Measurements from ENCODE around the gene CFAP65. TPM values are rescaled to one million over a fixed set of nuclear protein-coding genes. Genes with fewer than 3 reads are reported as not detected.

CFAP65 gene
- total and polyA plus RNA-seq, 9 of the 15 experiments (the other 6 are each of a cell fraction or from before 2014, with no cell fraction given) = not detected

DNA sequence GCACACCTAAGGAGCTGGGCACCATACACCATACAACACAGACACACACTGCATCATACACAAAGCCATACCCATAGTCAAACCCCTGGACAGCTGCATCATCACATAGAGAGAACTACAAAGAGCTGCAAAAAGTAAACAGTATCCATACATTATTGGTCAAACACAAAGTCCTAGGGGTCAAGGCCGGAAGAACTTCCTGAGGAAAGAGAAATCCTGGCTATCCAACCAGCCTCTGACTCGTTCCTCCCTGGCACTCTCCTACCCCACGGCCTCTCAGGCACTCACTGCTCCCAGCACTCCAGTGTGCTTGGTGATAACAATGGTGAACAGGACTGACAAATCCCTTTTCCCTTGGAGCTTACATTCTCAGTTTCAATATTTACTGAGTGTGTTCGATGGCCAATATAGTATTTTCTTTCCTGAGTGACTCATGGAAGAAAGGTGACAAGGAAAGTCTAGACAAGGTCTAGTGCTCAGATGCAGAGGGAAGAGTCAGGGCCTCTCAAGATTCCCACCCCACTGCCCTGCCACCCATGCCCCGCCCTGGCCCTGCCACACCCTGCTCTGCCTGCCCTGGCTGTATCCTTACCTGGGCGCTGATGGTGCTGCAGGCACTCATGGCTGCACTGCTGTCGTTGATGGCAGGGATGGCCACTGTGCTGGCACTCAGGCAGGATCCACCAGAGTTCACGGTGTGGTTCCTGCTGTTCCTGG lies 3.4 kb downstream of the CFAP65 start:
- BruUV-seq (replicated peaks) = no TSS peak
- Histone ChIP-seq H3K9me1 (ENCODE audit: control insufficient read depth, insufficient read depth, low read length) (no peaks in the 10 kb centered on the region), H3K36me3 (ENCODE audit: control insufficient read depth, insufficient read depth, low read length) (no peaks in the 10 kb centered on the region), H4K20me1 (replicated peaks; ENCODE audit: control insufficient read depth, insufficient read depth, low read length) (no peaks in the 10 kb centered on the region), H3K9me3 (replicated peaks; ENCODE audit: control insufficient read depth, insufficient read depth, low read depth, low read length) (no peaks in the 10 kb centered on the region), H3K9ac (ENCODE audit: insufficient read depth in 1 of 2, low read depth in 2 of 2, low read length in 2 of 2) (no peak overlapping the region), H3K79me2 (ENCODE audit: control insufficient read depth, insufficient read depth, low read length) (no peaks in the 10 kb centered on the region), H3K4me3 (no peak overlapping the region), H3K27ac (ENCODE audit: extremely low read depth, low read depth, low read length) (no peak overlapping the region), H3K27me3 (ENCODE audit: control insufficient read depth in 2 of 2, insufficient read depth in 2 of 2, low read length in 2 of 2) (peaks cover 3 to 31% of the 10 kb centered on the region in 2 experiments; a peak in 4 of 5 replicates), H3K4me2 (ENCODE audit: insufficient read depth, low read length) (no peak overlapping the region), H3K4me1 (replicated peaks in 1 of 2; ENCODE audit: control insufficient read depth in 2 of 2, insufficient read depth in 2 of 2, low read length in 2 of 2) (no peaks in the 10 kb centered on the region), H2AFZ (ENCODE audit: low read depth, low read length) (no peak overlapping the region)
- no peak for ATAC-seq
- intact Hi-C loops (cut with micrococcal nuclease) = no loop called here
- TF ChIP-seq HDGF (IDR thresholded peaks at IDR 0.05) (no peak), MTF1 (CRISPR knock-in tag; IDR thresholded peaks at IDR 0.05; ENCODE audit: borderline replicate concordance) (no peak), FOXK1 (CRISPR knock-in tag; IDR thresholded peaks at IDR 0.05; ENCODE audit: borderline replicate concordance) (no peak), ZNF586 (CRISPR knock-in tag; conservative IDR thresholded peaks at IDR 0.05) (no peak), SMAD4 (CRISPR knock-in tag; conservative IDR thresholded peaks at IDR 0.05) (no peak), ZNF561 (CRISPR knock-in tag; conservative IDR thresholded peaks at IDR 0.05) (no peak), ZNF444 (CRISPR knock-in tag; IDR thresholded peaks at IDR 0.05) (no peak), PHB (CRISPR knock-in tag; IDR thresholded peaks at IDR 0.05) (no peak), GATA2 (CRISPR knock-in tag; IDR thresholded peaks at IDR 0.05) (no peak), ZBTB17 (CRISPR knock-in tag; IDR thresholded peaks at IDR 0.05) (no peak)
- TF ChIP-seq, protein P1, sequence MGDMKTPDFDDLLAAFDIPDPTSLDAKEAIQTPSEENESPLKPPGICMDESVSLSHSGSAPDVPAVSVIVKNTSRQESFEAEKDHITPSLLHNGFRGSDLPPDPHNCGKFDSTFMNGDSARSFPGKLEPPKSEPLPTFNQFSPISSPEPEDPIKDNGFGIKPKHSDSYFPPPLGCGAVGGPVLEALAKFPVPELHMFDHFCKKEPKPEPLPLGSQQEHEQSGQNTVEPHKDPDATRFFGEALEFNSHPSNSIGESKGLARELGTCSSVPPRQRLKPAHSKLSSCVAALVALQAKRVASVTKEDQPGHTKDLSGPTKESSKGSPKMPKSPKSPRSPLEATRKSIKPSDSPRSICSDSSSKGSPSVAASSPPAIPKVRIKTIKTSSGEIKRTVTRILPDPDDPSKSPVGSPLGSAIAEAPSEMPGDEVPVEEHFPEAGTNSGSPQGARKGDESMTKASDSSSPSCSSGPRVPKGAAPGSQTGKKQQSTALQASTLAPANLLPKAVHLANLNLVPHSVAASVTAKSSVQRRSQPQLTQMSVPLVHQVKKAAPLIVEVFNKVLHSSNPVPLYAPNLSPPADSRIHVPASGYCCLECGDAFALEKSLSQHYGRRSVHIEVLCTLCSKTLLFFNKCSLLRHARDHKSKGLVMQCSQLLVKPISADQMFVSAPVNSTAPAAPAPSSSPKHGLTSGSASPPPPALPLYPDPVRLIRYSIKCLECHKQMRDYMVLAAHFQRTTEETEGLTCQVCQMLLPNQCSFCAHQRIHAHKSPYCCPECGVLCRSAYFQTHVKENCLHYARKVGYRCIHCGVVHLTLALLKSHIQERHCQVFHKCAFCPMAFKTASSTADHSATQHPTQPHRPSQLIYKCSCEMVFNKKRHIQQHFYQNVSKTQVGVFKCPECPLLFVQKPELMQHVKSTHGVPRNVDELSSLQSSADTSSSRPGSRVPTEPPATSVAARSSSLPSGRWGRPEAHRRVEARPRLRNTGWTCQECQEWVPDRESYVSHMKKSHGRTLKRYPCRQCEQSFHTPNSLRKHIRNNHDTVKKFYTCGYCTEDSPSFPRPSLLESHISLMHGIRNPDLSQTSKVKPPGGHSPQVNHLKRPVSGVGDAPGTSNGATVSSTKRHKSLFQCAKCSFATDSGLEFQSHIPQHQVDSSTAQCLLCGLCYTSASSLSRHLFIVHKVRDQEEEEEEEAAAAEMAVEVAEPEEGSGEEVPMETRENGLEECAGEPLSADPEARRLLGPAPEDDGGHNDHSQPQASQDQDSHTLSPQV (IDR thresholded peaks at IDR 0.05) = no peak
- TF ChIP-seq, protein P2, sequence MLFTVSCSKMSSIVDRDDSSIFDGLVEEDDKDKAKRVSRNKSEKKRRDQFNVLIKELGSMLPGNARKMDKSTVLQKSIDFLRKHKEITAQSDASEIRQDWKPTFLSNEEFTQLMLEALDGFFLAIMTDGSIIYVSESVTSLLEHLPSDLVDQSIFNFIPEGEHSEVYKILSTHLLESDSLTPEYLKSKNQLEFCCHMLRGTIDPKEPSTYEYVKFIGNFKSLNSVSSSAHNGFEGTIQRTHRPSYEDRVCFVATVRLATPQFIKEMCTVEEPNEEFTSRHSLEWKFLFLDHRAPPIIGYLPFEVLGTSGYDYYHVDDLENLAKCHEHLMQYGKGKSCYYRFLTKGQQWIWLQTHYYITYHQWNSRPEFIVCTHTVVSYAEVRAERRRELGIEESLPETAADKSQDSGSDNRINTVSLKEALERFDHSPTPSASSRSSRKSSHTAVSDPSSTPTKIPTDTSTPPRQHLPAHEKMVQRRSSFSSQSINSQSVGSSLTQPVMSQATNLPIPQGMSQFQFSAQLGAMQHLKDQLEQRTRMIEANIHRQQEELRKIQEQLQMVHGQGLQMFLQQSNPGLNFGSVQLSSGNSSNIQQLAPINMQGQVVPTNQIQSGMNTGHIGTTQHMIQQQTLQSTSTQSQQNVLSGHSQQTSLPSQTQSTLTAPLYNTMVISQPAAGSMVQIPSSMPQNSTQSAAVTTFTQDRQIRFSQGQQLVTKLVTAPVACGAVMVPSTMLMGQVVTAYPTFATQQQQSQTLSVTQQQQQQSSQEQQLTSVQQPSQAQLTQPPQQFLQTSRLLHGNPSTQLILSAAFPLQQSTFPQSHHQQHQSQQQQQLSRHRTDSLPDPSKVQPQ (CRISPR knock-in tag; IDR thresholded peaks at IDR 0.05; ENCODE audit: borderline replicate concordance) = no peak
- ChIA-PET CTCF (ENCODE audit: low intra/inter-chr PET ratio) (interaction anchor here (1.6 kb wide), 1 partner anchor 8 kb away, joined by 6 read pairs; no protein-coding TSS in a partner anchor), POLR2A (interaction anchor here (0.7 kb wide), 1 partner anchor 12 kb away, joined by 3 read pairs; no protein-coding TSS in a partner anchor)
- no peak for FAIRE-seq
- in situ Hi-C loops (cut with MboI) = no loop called here
- 0% methylated on average over 8 of the region's 8 CpGs for WGBS (ENCODE audit: insufficient coverage, low coverage, missing lambda C conversion rate)
- DNase-seq (ENCODE audit: extremely low read depth in 1 of 4, low spot score in 3 of 4) = no peak

All from K562 (cell line).